ENCODE measurements around the gene RAB6B.

The RAB6B gene

DNA sequence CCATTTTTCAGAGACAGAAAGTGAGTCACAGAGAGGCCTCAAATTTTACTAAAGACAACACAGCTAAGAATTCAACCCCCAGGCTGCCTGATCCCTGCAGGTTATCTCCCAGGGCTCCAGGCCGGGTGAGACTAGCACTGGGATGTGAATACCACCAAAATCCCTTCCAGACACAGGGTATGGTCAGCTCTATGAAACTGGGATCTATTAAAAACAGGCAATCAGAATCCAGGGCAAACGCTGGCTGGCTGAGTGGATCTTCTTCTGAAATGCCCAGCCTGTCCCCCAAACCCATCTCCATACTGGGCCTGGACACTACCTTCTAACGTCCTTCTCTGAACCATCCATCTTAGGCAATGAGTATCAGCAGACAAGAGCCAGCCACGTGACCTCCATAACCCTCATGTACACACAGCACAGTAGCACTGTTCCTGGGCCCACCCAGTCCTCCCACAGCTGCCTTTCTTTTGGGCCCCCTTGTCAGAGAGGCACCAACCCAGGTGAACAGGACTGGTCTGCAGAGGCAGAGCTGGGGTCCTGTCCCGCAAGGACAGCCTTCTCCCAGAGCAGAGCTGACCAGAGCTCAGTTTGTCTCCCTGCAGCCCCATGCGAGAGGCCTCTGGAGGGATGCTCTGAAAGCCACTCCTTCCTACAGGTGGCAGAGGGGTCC is 1.9 kb downstream of the RAB6B start:
- DNase-seq, result no peak

DNA sequence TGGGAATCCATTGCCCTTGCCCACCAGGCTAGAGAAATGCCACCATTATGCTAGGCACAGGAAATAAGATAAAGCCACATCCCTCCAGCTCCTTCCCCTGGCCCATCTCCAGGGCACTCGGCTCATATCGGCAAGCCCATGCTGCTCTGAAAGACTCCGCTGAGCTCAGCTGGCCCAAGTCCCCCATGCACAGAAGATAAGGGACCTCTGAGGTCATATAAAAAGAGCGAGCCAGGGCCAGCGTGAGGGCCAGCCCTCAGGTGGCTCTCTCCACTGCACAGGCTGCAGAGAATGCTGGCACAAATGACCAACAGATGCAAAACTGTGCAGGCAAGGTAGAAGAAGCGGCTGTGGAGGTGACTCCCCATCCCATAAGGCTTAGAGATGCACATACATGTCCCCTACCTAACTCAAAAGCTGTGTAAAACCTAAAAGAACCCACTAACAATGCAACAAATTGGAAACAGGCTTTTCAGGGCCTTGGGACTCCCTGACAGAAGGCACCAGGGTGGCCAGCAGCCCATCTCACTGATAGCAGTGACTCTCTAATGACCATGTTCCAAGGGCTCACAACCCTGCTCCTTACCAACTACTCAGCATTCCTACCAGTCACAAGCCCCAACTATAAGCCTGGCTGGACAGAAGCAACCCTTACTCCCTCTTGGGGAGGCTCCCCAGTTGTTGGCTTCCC is 3.0 kb downstream of the RAB6B start:
- no peak for DNase-seq

DNA sequence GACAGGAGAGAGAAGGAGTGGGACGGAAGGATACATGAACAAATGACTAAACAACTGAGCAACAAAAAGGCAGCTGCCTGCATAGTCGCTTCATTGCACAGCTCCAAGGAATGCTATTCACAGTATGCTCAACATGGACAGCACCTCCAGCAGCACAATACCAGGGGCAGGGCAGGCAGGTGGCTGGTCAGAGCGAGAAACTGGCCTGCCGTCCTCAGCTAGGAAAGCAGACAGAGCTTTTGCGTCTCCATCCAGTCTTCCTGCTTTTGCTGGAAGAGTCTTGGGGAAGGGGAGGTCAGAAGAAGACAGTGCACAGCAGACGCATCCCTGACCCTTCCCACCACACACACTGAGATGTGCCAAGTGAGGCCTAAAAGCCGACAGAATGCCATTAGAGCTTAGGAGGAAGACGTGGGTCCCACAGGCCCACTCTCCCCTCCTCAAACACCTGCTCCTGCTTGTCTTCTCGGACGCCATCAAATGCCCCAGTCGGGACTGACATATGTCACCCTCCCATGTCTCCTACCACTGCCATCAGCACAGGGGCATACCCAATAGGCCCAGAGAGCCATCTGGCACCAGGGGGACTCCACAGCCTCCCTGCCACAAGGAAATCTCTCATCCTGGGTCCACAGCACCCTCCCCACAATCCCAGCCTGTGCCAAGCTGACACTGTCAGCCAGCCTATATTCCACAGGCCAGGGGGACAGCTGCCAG is 3.9 kb downstream of the RAB6B start:
- DNase-seq, result no peak

DNA sequence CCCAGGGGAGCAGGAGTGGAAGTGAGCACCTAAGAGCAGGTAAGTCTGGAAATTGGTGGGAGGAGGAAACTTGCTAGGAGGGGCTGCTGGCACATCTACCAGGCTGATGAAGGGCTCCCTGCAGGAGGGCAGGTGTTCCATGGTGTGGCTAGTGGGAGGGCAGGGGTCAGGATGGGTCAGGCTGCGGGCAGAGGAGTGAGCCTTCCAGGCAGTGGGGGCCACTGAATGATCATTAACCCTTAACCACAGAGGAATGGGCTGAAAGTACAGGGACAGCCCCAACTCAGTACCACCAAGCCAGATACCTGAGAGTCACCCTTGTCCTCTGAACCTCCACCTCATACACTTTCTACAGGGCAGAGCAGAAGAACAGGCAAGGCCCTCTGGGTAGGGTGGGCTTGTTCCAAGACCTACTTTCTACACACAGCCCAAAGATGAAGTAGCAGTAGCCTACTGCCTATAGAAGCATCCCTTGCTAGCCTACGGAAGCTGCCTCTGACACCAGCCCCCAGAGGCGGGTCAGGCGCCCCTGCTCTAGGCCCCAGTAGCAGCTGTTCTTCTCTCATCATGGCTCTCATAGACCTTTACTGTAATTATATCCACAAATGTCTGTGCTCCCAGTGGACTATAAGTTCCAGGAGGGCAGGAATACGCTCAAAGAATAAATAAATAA is 4.6 kb downstream of the RAB6B start:
- DNase-seq, result no peak

DNA sequence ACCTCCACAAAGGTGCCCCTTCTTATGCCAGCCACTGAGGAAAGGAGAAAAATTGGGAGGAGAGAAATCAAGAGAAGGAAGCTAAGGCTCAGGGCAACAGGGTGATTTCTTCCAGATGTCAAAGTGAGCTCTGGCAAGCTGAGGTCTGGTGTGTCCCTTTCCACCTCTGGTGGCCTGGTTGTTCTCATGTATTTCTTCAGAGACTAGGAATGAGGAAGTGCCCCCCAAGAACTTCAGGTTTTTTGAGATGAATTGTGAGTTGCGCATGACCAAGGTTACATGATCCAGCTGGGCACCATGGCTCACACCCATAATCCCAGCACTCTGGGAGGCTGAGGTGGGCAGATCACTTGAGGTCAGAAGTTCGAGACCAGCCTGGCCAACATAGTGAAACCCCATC is 5.6 kb downstream of the RAB6B start:
- DNase-seq, result no peak

DNA sequence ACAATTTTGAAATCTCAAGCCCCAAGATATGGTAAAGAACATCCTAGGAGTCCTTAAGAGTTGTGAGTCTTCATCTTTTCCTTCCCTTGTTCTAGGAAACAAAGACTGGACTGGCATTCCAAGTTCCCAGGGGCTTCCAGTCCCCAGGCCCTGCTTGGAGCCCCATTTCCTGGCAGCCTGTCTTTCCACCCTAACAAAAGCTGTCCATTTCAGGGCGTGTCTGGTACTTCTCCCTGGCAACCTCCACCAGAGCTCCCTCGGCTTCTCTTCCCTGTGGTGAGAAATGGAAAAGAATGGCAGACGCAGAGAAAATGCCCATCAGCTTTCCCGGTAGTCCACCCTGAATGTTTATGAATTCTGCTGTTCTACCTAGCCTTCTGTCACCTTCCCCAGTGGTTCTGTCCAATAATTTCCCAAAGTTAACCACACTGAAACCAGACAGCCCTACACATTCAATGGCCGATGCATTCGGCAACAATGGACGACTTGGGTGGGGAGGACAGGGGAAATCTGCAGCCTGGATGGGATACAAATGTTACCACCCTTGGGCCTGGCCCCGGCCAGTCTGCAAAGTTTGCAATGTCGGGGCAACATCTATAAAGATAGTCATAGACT is 6.8 kb downstream of the RAB6B start:
- no peak for DNase-seq

DNA sequence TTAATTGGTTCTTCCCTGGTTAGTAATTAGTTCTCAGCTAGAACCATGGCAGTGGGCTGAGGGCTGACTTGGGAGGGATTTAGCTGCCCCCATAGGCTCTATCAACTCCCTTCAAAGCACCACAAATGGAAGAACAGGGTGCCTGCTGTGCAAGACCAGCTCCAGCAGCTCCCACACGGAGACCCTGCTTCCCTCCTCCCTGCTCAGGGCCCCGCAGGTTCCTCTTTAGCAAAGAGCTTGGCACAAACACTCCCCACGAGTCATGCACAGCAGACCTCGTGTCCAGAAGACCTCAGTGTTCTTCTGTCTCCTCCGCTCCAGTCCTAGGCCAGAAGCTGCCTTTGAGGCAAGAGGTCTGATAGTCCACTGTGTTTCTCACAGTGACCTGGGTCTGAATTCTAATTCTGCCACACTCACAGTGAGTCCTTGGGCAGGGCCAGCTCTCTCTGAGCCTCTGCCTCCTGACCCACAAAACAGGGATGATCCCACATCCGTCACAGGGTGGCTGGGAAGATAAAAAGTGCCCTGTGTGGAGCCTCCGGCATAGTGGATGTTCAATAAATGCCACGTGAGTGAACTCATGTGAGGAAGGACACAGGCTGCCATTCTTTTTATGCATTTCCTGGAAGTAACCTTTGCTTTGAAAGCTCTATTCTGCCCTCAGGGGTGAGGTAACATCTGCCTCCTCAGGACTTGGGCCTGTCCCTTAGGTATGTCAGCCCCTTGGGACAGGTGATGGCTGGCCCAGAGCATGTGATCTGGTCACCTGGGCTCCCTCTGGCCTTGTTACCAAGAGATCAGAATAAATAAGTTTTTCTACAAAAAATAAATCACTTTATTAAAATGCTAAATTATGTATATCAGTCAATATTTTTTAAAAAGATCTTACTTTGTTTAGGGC is 7.6 kb downstream of the RAB6B start:
- DNase-seq, result peak; percentile 46

DNA sequence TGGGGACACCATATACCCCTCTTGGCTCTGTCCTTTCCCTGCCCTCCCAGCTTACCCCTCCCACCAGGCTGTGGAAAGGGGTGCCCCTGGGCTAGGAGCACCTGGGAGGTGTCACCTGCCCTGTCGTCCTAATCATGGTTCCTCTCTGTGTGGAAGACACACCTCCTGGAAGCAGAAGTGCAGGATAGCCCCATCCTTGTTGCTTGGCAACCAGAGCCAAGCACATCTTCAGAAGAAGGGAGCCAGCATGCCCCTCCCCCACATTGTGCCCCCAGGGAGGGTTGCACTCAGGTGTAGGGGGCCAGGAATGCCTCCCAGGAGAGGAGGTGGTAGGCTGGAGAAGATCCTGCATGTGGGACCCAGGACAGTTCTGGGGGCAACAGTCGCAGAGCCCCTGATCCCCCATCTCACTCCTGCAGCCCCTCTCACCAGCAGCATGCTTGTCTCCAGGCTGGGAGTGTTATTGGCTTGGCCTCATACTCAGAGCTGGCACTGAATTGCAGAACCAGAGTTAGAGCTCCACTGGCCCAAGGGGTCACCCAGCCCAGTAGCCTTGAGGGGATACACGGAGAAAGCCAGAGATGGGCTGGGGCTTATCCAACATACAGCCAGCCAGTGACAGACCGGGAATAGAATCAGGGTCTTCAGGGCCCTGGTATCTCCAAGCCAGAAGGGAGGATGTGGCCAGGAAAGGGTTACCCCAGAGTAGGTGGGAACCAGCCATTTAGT is 8.4 kb downstream of the RAB6B start:
- DNase-seq, result no peak

DNA sequence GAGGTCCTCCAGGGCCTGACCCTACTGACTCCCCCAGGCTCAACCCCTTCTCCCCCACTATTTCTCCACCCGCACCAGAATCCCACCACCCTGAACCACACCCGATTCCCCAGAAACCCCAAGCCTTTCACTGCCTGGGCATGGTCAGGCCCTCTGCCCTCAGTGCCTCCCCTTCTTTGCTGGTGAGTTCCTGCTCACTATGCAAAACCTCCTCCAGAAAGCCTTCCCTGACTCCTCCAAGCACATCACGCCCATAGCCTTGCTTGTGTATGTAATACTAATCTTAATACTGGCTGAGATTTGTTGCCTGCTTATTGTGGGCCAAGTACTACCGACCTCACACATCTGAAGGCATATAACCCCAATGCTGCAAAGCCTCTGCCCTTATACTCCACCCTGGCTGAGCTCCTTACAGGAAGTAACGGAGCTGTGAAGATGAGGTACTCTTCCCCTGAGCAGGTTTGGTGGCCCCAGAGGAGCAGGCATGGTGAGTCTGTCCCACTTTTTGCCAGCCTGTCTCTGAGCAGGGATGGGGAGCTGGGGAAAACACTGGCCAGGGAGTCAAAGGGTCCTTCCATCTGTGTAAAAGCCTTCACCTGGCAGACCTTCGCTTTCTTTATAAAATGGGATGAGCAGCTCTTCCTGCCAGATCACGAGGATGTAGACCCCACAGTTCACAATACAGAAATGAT is 9.5 kb downstream of the RAB6B start:
- DNase-seq, result no peak

DNA sequence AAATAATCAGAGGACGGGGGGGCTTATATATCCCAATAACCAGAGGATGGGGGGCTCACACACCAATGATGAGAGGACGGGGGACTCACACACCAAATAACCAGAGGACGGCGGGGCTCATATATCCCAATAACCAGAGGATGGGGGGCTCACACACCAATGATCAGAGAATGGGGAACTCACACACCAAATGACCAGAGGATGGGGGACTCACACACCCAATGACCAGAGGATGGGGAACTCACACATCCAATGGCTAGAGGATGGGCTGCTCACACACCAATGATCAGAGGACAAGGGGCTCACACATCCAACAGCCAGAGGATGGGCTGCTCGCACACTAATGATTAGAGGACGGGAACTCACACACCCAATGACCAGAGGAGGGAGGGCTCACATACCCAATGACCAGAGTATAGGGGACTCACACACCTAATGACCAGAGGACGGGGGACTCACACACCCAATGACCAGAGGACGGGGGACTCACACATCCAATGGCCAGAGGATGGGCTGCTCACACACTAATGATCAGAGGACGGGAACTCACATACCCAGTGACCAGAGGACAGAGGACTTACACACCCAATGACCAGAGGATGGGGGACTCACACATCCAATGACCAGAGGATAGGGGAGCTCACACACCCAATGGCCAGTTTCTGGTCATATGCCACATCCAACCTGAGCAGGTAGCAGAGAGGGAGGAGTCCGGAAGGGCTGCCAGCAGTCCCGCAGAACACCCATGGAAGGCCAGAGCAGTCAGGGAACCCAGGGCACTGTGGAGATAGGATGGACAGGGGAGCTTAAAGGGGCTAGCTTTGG is 10.6 kb downstream of the RAB6B start:
- DNase-seq, result no peak

DNA sequence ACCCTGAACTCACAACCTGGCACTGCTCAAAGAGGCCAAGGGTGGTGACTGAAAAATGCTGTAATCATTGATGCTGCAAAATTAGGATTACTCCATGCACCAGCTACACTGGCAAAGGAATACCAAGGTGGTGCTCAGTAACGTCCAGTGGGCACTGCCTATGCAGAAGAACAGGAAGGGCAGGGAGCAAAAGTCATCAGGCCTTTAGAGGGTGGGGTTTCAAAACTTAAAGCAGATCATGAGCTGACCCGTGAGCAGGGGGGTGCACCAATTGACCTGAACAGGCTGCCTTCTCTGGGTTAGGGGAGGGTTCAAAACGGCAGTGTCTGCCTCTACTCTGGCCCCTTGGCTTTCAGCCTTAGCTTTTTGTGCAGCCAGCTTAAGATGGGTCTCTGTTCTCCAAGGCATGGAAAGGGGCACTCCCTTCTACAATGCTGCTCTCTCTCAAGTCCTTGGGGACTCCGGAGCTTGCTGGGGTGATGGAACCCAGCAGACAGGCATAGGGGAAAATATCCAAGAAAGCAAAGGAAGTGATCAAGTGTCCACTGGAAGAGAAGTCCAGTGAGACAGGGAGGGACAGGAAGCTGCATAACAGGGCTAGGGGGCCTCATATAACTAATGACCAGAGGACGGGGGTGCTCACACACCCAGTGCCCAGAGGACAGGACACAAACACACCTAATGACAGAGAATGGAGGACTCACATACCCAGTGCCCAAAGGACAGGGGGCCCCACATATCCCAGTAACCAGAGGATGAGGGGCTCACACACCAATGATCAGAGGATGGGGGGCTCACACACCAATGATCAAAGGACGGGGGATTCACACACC is 11.4 kb downstream of the RAB6B start:
- DNase-seq, result no peak

DNA sequence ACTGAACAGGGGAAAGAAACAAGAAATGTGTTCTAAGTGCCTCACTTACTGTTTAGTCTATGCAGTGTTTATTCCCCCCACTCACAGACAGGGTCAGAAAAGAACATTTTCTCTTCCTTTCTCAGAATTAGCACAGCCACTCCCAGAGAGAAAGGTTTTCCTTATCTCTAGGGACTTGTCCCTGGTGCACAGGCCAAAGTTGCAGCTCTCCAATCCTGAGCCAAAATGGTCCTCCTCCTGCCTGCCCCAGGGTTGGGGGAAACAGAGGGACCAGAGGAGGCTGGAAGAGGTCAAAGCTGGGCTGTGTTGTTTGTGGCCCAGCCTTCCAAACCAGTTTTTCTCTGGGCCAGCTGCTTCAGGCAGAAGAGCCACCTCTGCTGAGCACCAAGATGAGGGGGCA is 12.0 kb downstream of the RAB6B start:
- DNase-seq, result no peak

DNA sequence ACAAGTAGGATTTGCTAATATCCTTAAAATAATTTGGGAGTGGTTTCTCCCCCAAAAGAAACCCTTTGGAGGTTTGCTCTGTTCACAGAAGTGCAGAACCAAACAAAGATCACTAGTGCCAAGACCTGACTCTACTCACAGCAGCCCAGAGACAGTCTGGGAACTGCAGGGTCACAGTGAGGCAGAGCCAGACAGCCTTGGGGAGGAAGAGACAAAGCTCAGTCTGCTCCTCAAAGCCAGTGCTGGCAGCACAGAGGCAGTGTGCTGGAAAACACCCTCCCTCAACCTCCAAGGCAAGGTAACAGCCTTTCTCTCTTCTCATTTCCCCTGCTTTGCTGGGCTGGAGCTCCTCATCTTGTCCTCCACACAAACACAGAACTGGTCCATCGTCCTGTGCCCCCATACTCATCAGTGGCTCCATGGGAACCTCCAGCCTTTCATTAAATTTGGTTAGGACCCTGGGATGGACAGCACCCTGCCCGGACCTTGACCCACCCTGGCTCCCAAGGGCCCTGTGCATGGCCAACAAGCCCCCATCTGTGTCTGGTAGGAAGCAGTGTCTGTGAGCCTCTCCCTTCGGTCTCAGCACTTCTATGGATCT is 12.6 kb downstream of the RAB6B start:
- no peak for DNase-seq

DNA sequence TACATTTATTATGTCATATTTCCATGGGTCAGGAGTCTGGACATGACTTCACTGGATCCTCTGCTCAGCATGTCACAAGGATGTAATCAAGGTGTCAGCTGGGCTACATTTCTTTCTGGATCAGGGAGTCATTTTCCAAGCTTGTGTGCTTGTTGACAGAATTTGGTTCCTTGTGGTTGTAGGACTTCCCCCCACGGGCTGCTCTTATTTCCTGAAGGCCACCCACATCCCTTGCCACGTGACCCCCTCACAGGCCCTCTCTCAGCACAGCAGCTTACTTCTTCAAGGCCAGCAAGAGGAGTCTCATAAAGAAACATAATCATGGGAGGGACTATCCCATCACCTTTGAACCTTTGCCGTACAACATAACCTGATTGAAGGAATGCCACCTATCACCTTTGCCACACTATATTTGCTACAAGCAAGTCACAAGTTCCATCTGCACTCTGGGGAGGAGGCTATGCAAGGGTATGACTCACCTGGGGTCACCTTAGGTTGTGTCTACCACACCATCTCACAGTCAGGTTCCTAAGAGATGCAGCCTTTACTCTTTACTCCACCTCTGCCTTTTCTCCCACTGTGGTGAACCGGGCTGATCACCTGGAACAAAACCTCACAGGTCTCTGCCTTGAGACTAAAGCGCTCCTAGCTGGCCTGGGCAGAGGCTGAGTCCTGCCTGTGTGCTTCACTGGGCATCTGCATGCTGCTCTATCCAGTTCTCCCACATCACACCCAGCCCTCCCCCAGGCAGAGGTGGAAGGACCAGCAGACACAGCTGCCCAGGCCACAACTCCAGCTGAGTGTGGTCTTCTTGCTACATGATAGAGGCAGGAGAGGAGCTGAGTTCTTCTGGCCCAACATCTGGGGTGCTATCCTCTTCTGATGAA is 13.5 kb downstream of the RAB6B start:
- no peak for DNase-seq

DNA sequence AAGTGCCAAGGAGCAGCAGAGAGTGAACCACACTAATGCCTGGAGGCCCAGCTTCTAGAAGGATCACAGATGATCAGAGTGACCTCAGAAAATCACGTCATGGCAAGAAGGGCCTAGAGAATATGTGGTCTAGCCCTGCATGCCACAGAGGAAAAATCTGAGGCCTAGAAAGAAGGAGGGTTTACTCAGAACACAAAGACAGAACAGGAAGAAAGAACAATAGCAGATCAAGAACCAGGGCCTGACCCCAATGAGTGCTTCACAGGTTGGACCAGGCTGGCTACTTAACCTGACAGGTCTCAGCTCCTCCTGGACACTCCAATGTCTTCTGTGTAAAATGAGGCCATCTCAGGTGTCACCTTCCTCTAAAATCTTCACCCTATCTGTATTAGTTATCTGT is 14.2 kb downstream of the RAB6B start:
- no peak for DNase-seq

DNA sequence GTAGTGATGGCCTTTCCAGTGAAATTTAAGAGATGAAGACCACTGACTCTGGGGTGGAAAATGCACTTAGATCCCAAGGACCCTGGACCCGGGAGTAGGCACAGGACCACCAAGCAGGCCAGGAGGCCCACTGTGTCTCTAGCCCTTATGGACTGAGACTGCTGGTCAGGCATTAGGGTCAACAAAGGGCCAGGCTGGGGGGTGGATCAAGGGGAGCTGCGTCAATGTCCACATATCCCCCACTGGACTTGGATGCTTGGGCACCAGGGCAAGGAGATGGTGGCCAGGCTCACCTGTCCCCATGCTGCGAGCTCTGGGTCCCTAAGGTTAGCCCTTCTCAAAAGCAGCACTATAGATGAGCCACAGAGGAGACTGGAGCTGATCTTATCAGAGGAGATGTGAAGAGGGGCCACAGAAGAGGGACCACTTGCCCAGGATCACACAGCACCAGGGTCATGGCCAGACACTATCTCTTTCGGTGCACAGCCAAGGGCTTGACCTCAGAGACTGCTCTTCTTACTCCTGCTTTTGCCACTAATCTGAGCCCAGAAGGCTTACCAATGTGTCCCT is 14.7 kb downstream of the RAB6B start:
- no peak for DNase-seq

DNA sequence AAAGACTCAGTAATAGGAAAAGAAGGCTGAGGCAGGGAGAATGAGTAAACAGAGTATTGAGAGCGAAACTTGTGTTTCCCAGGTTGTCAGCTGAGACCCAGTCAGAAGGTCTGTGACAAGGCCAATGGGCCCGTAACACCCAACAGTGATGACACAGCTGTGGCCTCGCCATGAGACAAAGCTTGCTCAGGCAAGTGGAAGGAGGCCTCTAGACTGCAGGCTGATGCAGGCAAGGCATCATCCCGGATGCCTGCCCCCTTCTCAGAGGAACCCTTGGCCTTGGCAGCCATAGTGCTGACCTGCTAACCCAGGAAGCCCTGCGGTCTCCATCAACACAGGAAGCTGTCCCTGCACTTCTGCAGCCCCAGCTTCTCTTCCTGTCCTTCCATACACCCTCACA is 15.4 kb downstream of the RAB6B start:
- DNase-seq, result no peak
